ENCODE results near the gene HTR2B.
"Not testable (repeated sequence)": the region's sequence is repeated elsewhere in the genome, so short reads cannot be mapped to it uniquely, and the experiment has no call there.

Gene HTR2B

DNA sequence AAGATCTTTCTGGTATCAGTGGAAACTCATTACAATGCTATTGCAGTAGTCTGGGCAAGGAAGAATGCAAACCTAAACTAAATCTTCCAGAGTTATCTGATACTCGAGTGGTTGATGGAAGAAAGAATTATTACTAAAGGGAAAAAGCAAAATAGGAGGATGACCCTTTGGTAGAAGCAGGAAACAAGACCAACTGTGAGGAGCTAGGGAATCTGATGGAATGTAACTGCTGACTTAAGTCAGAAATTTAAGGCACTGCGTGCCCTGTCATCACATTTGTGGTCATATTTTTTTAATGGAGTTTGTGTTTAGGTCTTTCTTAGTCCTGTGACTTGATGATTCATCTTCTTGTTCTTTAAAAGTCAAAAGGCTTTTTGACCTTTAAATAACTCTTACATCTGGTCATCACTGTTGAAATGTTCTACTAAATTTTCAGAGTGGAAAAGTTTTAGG is 37.1 kb upstream of the HTR2B start:
- FAIRE-seq (no peak), DNase-seq (ENCODE audit: insufficient read length, low spot score) (no peak)
- TF ChIP-seq POLR2AphosphoS5 (IDR thresholded peaks at IDR 0.05; ENCODE audit: low read depth, low read length) (no peak), POLR2A (IDR thresholded peaks at IDR 0.05; ENCODE audit: low read depth, low read length) (no peak), PAX5 (IDR thresholded peaks at IDR 0.05; ENCODE audit: insufficient read depth, low read length, severe bottlenecking) (no peak), SPI1 (IDR thresholded peaks at IDR 0.05; ENCODE audit: low read depth, low read length) (no peak), POU2F2 (IDR thresholded peaks at IDR 0.05; ENCODE audit: low read depth, low read length) (no peak), TAF1 (IDR thresholded peaks at IDR 0.05; ENCODE audit: low read depth, low read length) (no peak)

DNA sequence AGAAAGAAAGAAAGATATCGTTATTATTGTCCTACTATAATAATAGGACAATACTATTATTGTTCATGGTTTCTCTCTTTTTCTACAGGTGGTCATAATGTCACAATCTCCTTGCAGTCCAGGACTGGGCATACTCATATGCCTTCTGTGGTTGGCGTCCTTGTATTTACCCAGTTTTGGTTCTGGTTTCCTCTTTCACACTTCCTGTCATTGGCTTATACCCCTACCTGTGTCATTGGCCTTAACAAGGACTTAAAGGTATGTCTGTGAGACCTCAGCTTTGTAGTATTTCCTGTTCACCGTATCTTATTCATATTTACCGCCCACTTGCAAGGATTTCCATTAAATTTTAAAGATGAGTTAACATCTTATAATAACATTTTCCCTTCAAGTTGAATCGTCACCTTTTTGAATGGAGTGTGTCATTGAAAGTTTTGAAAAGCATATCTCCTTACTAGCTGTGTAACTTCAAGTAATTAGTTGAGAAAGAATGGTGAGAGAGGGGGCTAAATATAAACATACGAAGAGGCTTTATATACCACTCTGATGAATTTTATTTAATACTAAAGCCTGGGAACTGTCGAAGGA is 36.5 kb upstream of the HTR2B start:
- peak; percentile 77 for FAIRE-seq
- TF ChIP-seq POLR2AphosphoS5 (IDR thresholded peaks at IDR 0.05; ENCODE audit: low read depth, low read length) (no peak), POLR2A (IDR thresholded peaks at IDR 0.05; ENCODE audit: low read depth, low read length) (no peak), SPI1 (IDR thresholded peaks at IDR 0.05; ENCODE audit: low read depth, low read length) (peak; percentile 68)
- DNase-seq (ENCODE audit: insufficient read length, low spot score): no peak

DNA sequence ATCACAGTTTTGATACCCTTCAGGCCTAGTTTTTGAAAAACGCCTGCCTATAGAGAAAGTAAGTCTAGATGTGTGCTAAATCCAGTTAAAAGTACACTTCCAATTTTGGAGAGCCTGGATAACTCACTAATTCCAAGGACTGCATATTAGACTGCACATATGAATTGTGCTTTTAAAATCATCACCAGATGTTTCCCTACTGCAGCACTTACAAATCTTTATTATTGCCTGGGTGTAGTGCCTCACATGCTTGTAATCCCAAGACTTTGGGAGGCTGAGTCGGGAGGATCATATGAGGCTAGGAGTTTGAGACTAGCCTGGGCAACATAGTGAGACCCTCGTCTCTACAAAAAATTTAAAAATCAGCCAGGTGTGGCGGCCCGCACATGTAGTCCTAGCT is 35.9 kb upstream of the HTR2B start:
- DNase-seq (ENCODE audit: insufficient read length, low spot score) (no peak), FAIRE-seq (peak; percentile 75)
- no peak for TF ChIP-seq PAX5 (IDR thresholded peaks at IDR 0.05; ENCODE audit: insufficient read depth, low read length, severe bottlenecking)
- TF ChIP-seq TAF1 (IDR thresholded peaks at IDR 0.05; ENCODE audit: low read depth, low read length): no peak
- no peak for TF ChIP-seq POLR2A (IDR thresholded peaks at IDR 0.05; ENCODE audit: low read depth, low read length)
- no peak for TF ChIP-seq POLR2AphosphoS5 (IDR thresholded peaks at IDR 0.05; ENCODE audit: low read depth, low read length)
- TF ChIP-seq POU2F2 (IDR thresholded peaks at IDR 0.05; ENCODE audit: low read depth, low read length): no peak
- TF ChIP-seq SPI1 (IDR thresholded peaks at IDR 0.05; ENCODE audit: low read depth, low read length): no peak

DNA sequence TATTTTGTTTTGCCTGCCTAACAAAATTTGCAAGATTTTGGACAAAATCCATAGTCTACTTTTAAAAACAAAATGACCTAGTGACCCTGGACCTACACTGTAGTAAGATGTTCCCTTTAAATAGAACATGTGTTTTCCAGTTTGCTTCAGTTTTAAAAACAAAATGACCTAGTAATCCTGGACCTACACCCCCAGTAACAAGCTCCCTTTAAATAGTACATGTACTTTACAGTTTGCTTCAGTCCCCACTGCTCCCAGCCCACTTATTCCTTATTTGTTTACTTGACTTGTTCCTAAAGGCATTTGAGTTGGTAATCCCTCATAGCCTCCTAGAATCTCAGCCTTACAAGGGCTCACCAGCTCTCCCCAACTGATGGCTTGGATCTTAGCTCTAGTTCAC is 34.5 kb upstream of the HTR2B start:
- FAIRE-seq (no peak), DNase-seq (ENCODE audit: insufficient read length, low spot score) (no peak)
- no peak for TF ChIP-seq POLR2AphosphoS5 (IDR thresholded peaks at IDR 0.05; ENCODE audit: low read depth, low read length)
- TF ChIP-seq POU2F2 (IDR thresholded peaks at IDR 0.05; ENCODE audit: low read depth, low read length): no peak
- TF ChIP-seq PAX5 (IDR thresholded peaks at IDR 0.05; ENCODE audit: insufficient read depth, low read length, severe bottlenecking): no peak
- TF ChIP-seq SPI1 (IDR thresholded peaks at IDR 0.05; ENCODE audit: low read depth, low read length): no peak
- TF ChIP-seq TAF1 (IDR thresholded peaks at IDR 0.05; ENCODE audit: low read depth, low read length): no peak
- no peak for TF ChIP-seq POLR2A (IDR thresholded peaks at IDR 0.05; ENCODE audit: low read depth, low read length)

DNA sequence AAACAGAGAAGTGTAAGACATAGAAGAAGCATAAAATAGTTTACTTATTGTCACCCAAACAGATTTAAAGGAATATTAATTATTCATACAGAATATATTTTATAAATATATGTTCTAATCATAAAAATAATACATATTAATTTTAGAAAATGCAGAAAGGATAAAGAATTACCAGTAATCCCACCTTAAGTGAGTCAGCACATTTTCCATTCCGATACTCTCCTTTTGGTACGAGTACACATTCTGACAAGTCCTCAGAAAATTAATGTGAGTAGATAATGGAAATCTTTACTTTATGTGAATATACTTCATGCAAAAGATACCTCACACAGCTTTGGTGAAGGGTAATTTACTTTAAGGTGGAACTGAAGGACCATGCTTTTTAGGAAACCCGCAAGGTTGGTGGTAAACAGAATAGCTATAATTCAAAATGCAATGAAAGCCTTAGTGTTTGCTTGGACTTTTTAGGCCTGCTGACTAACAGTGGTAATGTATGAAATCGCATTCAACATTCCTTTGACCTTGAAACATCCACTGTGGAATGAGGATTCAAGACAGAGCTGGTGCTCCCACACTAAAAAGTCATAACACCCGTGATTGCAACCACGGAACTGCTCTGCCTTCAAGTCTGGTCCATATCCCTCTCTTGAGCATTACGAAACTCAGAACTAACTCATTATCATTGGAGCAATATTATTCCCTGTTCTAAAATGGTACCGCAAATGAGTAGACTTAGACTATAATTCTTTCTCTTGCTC is 28.1 kb upstream of the HTR2B start:
- TF ChIP-seq PAX5 (IDR thresholded peaks at IDR 0.05; ENCODE audit: insufficient read depth, low read length, severe bottlenecking) (no peak), SPI1 (IDR thresholded peaks at IDR 0.05; ENCODE audit: low read depth, low read length) (no peak), POLR2AphosphoS5 (IDR thresholded peaks at IDR 0.05; ENCODE audit: low read depth, low read length) (no peak), POLR2A (IDR thresholded peaks at IDR 0.05; ENCODE audit: low read depth, low read length) (no peak), TAF1 (IDR thresholded peaks at IDR 0.05; ENCODE audit: low read depth, low read length) (no peak), POU2F2 (IDR thresholded peaks at IDR 0.05; ENCODE audit: low read depth, low read length) (no peak)
- no peak for DNase-seq (ENCODE audit: insufficient read length, low spot score)
- FAIRE-seq: peak; percentile 38

DNA sequence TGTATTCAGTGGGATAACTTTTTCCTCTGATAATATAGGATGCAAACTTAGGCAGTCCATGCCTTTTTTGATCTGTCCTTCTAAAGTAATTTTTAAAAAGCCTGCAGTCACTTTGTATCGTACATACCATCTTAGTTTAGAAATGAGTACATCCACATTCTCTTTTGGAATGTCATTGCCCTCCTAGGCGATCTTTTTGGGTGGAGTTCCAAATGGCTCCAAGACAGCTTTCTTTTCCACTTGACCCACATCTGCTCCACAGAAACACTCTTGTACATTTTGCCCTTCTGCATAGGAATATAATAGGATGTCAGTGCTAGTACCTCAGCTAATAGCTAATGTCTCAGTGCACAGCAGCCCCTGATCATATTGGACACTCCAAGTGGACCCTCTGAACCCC is 21.8 kb upstream of the HTR2B start:
- no peak for TF ChIP-seq PAX5 (IDR thresholded peaks at IDR 0.05; ENCODE audit: insufficient read depth, low read length, severe bottlenecking)
- no peak for TF ChIP-seq POLR2A (IDR thresholded peaks at IDR 0.05; ENCODE audit: low read depth, low read length)
- no peak for TF ChIP-seq TAF1 (IDR thresholded peaks at IDR 0.05; ENCODE audit: low read depth, low read length)
- no peak for TF ChIP-seq POLR2AphosphoS5 (IDR thresholded peaks at IDR 0.05; ENCODE audit: low read depth, low read length)
- TF ChIP-seq SPI1 (IDR thresholded peaks at IDR 0.05; ENCODE audit: low read depth, low read length): no peak
- TF ChIP-seq POU2F2 (IDR thresholded peaks at IDR 0.05; ENCODE audit: low read depth, low read length): no peak
- FAIRE-seq (no peak), DNase-seq (ENCODE audit: insufficient read length, low spot score) (no peak)

DNA sequence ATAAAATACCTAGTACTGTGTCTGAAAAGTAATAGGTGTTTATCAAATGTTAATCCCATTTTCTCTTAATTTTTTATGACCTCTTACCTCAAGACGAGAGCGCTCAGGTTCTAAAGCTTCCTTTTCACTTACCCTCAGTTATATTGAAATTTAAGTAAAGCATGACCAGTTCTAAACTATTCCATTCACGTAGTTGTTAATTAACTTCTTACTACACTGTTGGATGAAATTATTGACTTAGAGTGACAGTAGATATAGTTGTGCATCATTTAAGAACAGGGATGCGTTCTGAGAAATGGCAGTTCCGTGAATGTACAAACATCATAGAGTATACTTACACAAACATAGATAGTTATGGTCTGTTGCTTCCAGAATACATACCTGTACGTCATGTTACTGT is 20.1 kb upstream of the HTR2B start:
- peak; percentile 59 for FAIRE-seq
- TF ChIP-seq POU2F2 (IDR thresholded peaks at IDR 0.05; ENCODE audit: low read depth, low read length) (no peak), TAF1 (IDR thresholded peaks at IDR 0.05; ENCODE audit: low read depth, low read length) (no peak), PAX5 (IDR thresholded peaks at IDR 0.05; ENCODE audit: insufficient read depth, low read length, severe bottlenecking) (no peak), SPI1 (IDR thresholded peaks at IDR 0.05; ENCODE audit: low read depth, low read length) (no peak), POLR2AphosphoS5 (IDR thresholded peaks at IDR 0.05; ENCODE audit: low read depth, low read length) (no peak), POLR2A (IDR thresholded peaks at IDR 0.05; ENCODE audit: low read depth, low read length) (no peak)
- DNase-seq (ENCODE audit: insufficient read length, low spot score): no peak

DNA sequence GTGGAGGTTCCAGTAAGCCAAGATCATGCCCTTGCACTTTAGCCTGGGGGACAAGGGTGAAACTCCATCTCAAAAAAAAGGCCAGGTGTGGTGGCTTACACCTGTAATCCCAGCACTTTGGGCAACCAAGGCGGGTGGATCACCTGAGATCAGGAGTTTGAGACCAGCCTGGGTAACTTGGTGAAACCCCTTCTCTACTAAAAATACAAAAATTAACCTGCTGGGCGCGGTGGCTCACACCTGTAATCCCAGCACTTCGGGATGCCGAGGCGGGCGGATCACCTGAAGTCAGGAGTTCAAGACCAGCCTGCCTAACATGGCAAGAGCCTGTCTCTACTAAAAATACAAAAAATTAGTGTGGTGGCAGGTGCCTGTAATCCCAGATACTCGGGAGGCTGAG is 16.0 kb upstream of the HTR2B start:
- DNase-seq (ENCODE audit: insufficient read length, low spot score); FAIRE-seq: not testable (repeated sequence)

DNA sequence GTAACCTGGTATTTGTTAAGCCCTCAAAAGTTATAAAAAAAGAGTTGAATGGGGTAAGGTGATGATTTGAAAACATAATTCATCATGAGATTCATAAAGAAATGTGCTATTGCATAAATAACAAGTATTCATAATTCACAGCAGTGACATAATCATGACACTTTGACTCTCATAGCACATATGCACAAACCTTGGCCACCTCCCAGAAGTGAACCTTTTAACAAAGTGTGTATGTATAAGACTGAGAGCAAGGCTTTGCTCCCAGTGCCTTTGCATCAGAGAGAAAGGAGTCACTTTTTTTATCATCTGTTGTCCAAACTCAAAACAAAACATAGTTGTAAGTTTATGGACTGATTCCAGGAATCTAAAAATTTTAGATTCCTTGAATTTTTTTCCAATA is 15.0 kb upstream of the HTR2B start:
- DNase-seq (ENCODE audit: insufficient read length, low spot score) (no peak), FAIRE-seq (no peak)
- no peak for TF ChIP-seq POLR2AphosphoS5 (IDR thresholded peaks at IDR 0.05; ENCODE audit: low read depth, low read length)
- no peak for TF ChIP-seq SPI1 (IDR thresholded peaks at IDR 0.05; ENCODE audit: low read depth, low read length)
- no peak for TF ChIP-seq PAX5 (IDR thresholded peaks at IDR 0.05; ENCODE audit: insufficient read depth, low read length, severe bottlenecking)
- TF ChIP-seq TAF1 (IDR thresholded peaks at IDR 0.05; ENCODE audit: low read depth, low read length): no peak
- TF ChIP-seq POLR2A (IDR thresholded peaks at IDR 0.05; ENCODE audit: low read depth, low read length): no peak
- no peak for TF ChIP-seq POU2F2 (IDR thresholded peaks at IDR 0.05; ENCODE audit: low read depth, low read length)

DNA sequence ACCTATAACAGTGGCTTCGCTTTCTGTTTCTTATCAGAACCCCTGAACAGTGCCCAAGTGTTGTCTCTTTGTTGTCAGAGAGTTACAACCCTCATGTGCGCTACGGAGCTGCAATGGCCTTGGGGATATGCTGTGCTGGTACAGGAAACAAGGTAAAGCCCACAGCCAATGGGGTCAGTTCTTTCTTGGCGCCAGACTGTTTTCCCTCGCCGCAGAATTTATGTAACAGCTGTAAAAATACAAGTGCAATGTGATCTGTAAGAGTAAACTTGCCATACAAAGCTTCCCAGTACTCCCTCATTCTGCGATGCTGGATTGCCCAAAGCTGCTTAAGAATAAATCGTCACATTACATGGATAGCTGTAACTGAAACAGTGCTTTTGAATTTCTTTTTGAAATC is 13.9 kb upstream of the HTR2B start:
- FAIRE-seq: no peak
- TF ChIP-seq POLR2A (IDR thresholded peaks at IDR 0.05; ENCODE audit: low read depth, low read length) (no peak), POLR2AphosphoS5 (IDR thresholded peaks at IDR 0.05; ENCODE audit: low read depth, low read length) (no peak), PAX5 (IDR thresholded peaks at IDR 0.05; ENCODE audit: insufficient read depth, low read length, severe bottlenecking) (no peak)
- DNase-seq (ENCODE audit: insufficient read length, low spot score): no peak

Data from GM12891 (cell line).